Activated naive CD8-positive, alpha-beta T cell treated with anti-CD3 and anti-CD28 coated beads for 36 hours (primary cell): ENCODE measurements around the gene UGT1A9. TPM values are rescaled to one million over a fixed set of nuclear protein-coding genes. Genes with fewer than 3 reads are reported as not detected.

Experiments
- DNase-seq: peaks from one replicate; pipeline ENCODE4 v3.0.0; 2021
- H3K27ac Mint-ChIP-seq: one replicate; pipeline ENCODE4 v1.8.0; 2022; ENCODE audit warnings: mild to moderate bottlenecking, moderate library complexity, mixed read lengths
- H3K27me3 Mint-ChIP-seq: one replicate; pipeline ENCODE4 v1.8.0; 2022; ENCODE audit warnings: mild to moderate bottlenecking, mixed read lengths
- H3K36me3 Mint-ChIP-seq: one replicate; pipeline ENCODE4 v1.8.0; 2021; ENCODE audit warnings: mild to moderate bottlenecking, mixed read lengths
- H3K4me1 Mint-ChIP-seq: one replicate; pipeline ENCODE4 v1.8.0; 2021; ENCODE audit warnings: mixed read lengths
- H3K4me3 Mint-ChIP-seq: one replicate; pipeline ENCODE4 v1.8.0; 2022; ENCODE audit warnings: mild to moderate bottlenecking, moderate library complexity, mixed read lengths
- H3K9me3 Mint-ChIP-seq: one replicate; pipeline ENCODE4 v1.8.0; 2022; ENCODE audit warnings: mixed read lengths
- total RNA-seq, 2 experiments: library from RNA; stranded (reverse); gene quantifications; one replicate each; pipeline ENCODE4 v1.2.3, GENCODE V29; 2021

UGT1A9 gene
- total RNA-seq, 2 experiments from 2014 or later = not detected

GRCh38 chr2:233816334-233816733 lies 144.6 kb downstream of the UGT1A9 start:
- H3K4me3 Mint-ChIP-seq = no peak overlapping the region
- H3K4me1 Mint-ChIP-seq = peaks cover 2% of the 10 kb centered on the region
- no peaks in the 10 kb centered on the region for H3K9me3 Mint-ChIP-seq
- peaks cover 10% of the 10 kb centered on the region for H3K27me3 Mint-ChIP-seq
- H3K36me3 Mint-ChIP-seq = no peaks in the 10 kb centered on the region
- no peak overlapping the region for H3K27ac Mint-ChIP-seq
- no peak for DNase-seq

GRCh38 chr2:233816771-233817170 lies 145.1 kb downstream of the UGT1A9 start:
- Mint-ChIP-seq H3K4me3 (no peak overlapping the region), H3K27ac (no peak overlapping the region), H3K9me3 (no peaks in the 10 kb centered on the region), H3K4me1 (peaks cover 2% of the 10 kb centered on the region), H3K27me3 (peaks cover 10% of the 10 kb centered on the region), H3K36me3 (no peaks in the 10 kb centered on the region)
- DNase-seq = no peak

DNA sequence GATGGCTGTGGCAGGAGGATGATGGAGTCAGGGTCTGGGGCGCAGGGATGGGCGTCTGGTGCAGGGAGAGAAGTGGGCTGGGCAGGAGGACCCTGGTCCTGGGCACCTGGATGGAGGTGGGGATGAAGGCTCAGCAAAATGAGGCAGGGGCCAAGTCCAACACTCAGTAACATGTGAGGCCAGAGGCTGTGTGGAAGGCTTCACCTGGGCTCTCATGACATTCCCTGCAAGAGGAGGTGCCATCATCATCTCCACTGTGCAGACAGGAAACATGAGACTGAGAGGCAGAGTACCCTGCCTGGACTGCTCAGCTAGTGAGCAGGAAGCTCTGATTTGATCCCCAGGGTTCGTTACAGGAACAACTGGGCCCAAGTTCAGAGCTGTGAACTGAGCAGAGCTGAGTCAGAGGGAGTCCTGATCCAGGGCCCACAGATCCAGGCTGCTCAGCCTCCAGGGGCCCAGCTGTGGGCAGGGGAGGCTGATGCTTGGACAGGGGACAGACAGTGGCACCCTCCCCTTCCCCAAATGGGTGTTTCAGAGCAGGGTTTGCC lies 145.7 kb downstream of the UGT1A9 start:
- peaks cover 10% of the 10 kb centered on the region for H3K27me3 Mint-ChIP-seq
- peaks cover 2% of the 10 kb centered on the region for H3K4me1 Mint-ChIP-seq
- DNase-seq = no peak
- no peak overlapping the region for H3K27ac Mint-ChIP-seq
- no peaks in the 10 kb centered on the region for H3K9me3 Mint-ChIP-seq
- H3K36me3 Mint-ChIP-seq = no peaks in the 10 kb centered on the region
- H3K4me3 Mint-ChIP-seq = no peak overlapping the region

- no peaks in the 10 kb centered on the region for H3K9me3 Mint-ChIP-seq
- no peak for DNase-seq
- peaks cover 10% of the 10 kb centered on the region for H3K27me3 Mint-ChIP-seq
- no peak overlapping the region for H3K27ac Mint-ChIP-seq
- H3K36me3 Mint-ChIP-seq = no peaks in the 10 kb centered on the region
- peaks cover 2% of the 10 kb centered on the region for H3K4me1 Mint-ChIP-seq
- H3K4me3 Mint-ChIP-seq = no peak overlapping the region
Observed at GRCh38 chr2:233817995-233818638, 146.4 kb downstream of the UGT1A9 start.

GRCh38 chr2:233818639-233819621 lies 147.2 kb downstream of the UGT1A9 start:
- Mint-ChIP-seq H3K36me3 (no peaks in the 10 kb centered on the region), H3K4me1 (peaks cover 2% of the 10 kb centered on the region), H3K27me3 (peaks cover 10% of the 10 kb centered on the region), H3K4me3 (no peak overlapping the region), H3K27ac (no peak overlapping the region), H3K9me3 (no peaks in the 10 kb centered on the region)
- DNase-seq = no peak

- H3K36me3 Mint-ChIP-seq = no peaks in the 10 kb centered on the region
- H3K9me3 Mint-ChIP-seq = no peaks in the 10 kb centered on the region
- no peak overlapping the region for H3K27ac Mint-ChIP-seq
- peaks cover 10% of the 10 kb centered on the region for H3K27me3 Mint-ChIP-seq
- H3K4me3 Mint-ChIP-seq = no peak overlapping the region
- DNase-seq = no peak
- H3K4me1 Mint-ChIP-seq = peaks cover 2% of the 10 kb centered on the region
Observed at GRCh38 chr2:233819884-233820773, 148.4 kb downstream of the UGT1A9 start.

GRCh38 chr2:233820774-233821105 lies 149.0 kb downstream of the UGT1A9 start:
- H3K4me1 Mint-ChIP-seq = peaks cover 2% of the 10 kb centered on the region
- no peak overlapping the region for H3K4me3 Mint-ChIP-seq
- no peak for DNase-seq
- H3K27me3 Mint-ChIP-seq = peaks cover 9% of the 10 kb centered on the region
- no peak overlapping the region for H3K27ac Mint-ChIP-seq
- no peaks in the 10 kb centered on the region for H3K36me3 Mint-ChIP-seq
- no peaks in the 10 kb centered on the region for H3K9me3 Mint-ChIP-seq

DNA sequence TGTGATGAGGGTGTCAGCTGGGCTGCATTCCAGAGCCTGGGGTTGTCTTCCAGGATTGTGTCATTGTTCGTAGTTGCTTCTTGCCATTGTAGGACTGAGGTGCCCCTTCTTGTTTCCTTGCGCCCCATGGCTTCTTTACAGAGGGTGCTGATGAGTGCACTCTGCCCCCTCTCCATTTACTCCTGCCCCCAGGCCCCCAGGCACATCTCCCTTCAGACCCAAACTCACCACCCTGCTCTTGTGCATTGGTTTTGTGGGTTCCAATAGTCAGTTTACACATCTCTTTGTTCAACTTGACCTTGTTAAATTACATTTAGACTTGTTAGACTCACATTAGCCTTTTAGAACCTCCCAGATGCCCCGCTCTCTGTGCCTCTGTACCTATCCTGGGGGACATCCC lies 149.5 kb downstream of the UGT1A9 start:
- H3K27ac Mint-ChIP-seq = no peak overlapping the region
- no peaks in the 10 kb centered on the region for H3K9me3 Mint-ChIP-seq
- H3K4me1 Mint-ChIP-seq = peaks cover 2% of the 10 kb centered on the region
- no peak for DNase-seq
- H3K36me3 Mint-ChIP-seq = no peaks in the 10 kb centered on the region
- no peak overlapping the region for H3K4me3 Mint-ChIP-seq
- H3K27me3 Mint-ChIP-seq = peaks cover 9% of the 10 kb centered on the region

DNA sequence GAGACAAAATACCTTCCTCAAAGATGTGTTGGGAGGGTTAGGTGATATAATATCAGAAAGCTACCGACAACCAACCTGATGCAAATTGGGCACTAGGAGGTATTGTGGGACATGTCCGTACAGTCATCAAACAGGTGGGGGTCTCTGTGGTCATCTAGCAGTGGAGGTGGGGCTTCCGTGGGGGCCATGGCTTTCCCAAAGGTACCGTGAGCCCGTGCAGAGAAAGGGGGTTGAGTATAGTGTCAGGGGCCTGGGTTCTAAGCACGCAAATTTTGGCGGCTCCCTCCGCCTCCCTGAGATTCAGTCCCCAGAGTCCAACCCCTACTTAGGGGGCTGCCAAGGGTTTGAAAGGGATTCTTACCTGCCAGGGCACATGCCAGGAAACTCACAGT lies 150.0 kb downstream of the UGT1A9 start:
- Mint-ChIP-seq H3K4me3 (no peak overlapping the region), H3K36me3 (no peaks in the 10 kb centered on the region), H3K4me1 (peaks cover 2% of the 10 kb centered on the region), H3K9me3 (no peaks in the 10 kb centered on the region), H3K27me3 (peaks cover 9% of the 10 kb centered on the region), H3K27ac (no peak overlapping the region)
- DNase-seq = no peak

DNA sequence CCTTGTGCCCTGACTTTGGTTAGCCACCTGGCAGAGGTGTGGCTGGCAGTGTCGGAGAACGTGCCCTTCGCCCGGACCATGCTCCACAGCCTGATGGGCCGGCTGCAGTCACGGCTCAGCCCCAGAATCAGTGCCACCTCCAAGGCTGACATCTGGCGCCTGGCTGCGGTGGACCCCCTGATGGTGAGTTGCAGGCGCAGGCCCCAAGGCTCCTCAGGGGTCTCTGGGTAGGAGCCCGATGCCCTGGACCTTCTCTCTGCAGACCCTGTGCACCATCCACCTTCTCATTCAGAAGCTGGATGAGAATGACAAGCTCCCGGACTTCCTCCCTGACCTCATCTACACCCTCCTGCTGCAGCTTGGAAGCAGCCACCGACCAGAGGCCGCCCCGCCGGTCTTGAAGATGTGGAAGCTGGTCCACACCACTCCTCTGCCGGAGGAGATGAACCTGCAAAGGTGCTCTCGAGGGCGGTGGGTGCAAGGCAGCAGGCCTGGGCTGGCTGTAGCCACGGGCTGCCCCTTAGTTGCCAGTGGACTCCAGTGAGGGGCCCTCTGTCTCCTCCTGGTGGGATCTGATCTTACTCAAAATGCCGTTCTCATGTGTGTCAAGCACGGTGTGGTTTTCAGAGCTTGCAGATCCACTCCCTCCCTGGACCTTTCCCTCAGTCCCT lies 150.5 kb downstream of the UGT1A9 start:
- H3K4me3 Mint-ChIP-seq = no peak overlapping the region
- no peak for DNase-seq
- no peaks in the 10 kb centered on the region for H3K9me3 Mint-ChIP-seq
- H3K27ac Mint-ChIP-seq = no peak overlapping the region
- peaks cover 7% of the 10 kb centered on the region for H3K27me3 Mint-ChIP-seq
- no peaks in the 10 kb centered on the region for H3K36me3 Mint-ChIP-seq
- H3K4me1 Mint-ChIP-seq = peaks cover under 1% of the 10 kb centered on the region

Other genes starting within 250 kb of the UGT1A9 start
- gene USP40, start 105.1 kb upstream of the UGT1A9 start, total RNA-seq = 10 to 100 TPM; 16.0 to 17.7 TPM
- gene UGT1A8, start 54.3 kb upstream of the UGT1A9 start, total RNA-seq = not detected
- not detected for gene UGT1A10, start 35.5 kb upstream of the UGT1A9 start, total RNA-seq
- not detected for gene UGT1A7, start 10.0 kb downstream of the UGT1A9 start, total RNA-seq
- not detected for gene UGT1A6, start 21.0 kb downstream of the UGT1A9 start, total RNA-seq
- not detected for gene UGT1A5, start 41.0 kb downstream of the UGT1A9 start, total RNA-seq
- not detected for gene UGT1A4, start 46.8 kb downstream of the UGT1A9 start, total RNA-seq
- gene UGT1A3, start 57.1 kb downstream of the UGT1A9 start, total RNA-seq = not detected
- not detected for gene UGT1A1, start 88.4 kb downstream of the UGT1A9 start, total RNA-seq
- gene MROH2A, start 106.4 kb downstream of the UGT1A9 start, total RNA-seq = not detected
- gene HJURP, start 182.6 kb downstream of the UGT1A9 start, total RNA-seq = 10 to 100 TPM; 68.4 to 78.1 TPM
- not detected for gene TRPM8, start 245.5 kb downstream of the UGT1A9 start, total RNA-seq